Spinal cord (tissue), 10 donors: ENCODE data around the gene EPHA5. TPM values are rescaled to one million over a fixed set of nuclear protein-coding genes. Genes with fewer than 3 reads are reported as not detected.

Experiments
- DNase-seq, 6 donors: peaks; one replicate each; pipeline versions ENCODE4 v3.0.0 to v3.0.0-alpha.2; 2013 to 2015; ENCODE audit warnings: low spot score in 6 of 6, low read depth in 4 of 6
- H3K27ac ChIP-seq: one replicate; pipeline ENCODE4 v1.5.1; 2013; ENCODE audit warnings: low read depth, low read length, control low read depth
- H3K27me3 ChIP-seq: one replicate; pipeline ENCODE4 v1.6.1; 2013; ENCODE audit warnings: low read length; ENCODE audit not compliant: control insufficient read depth, insufficient read depth
- H3K36me3 ChIP-seq: one replicate; pipeline ENCODE4 v1.6.1; 2013; ENCODE audit warnings: low read length; ENCODE audit not compliant: control insufficient read depth, insufficient read depth
- H3K4me1 ChIP-seq: one replicate; pipeline ENCODE4 v1.6.1; 2013; ENCODE audit warnings: low read length; ENCODE audit not compliant: control insufficient read depth, insufficient read depth
- H3K4me3 ChIP-seq: one replicate; pipeline ENCODE4 v1.5.1; 2013; ENCODE audit warnings: low read depth, low read length, control low read depth
- H3K9me3 ChIP-seq: one replicate; pipeline ENCODE4 v1.6.1; 2013; ENCODE audit warnings: low read length; ENCODE audit not compliant: control insufficient read depth, insufficient read depth
- WGBS: methylation state at CpG from one replicate; pipeline ENCODE4 v1.1.5; 2013; ENCODE audit warnings: missing lambda C conversion rate; ENCODE audit not compliant: insufficient coverage; 5-methylcytosine and 5-hydroxymethylcytosine counted together
- polyA plus RNA-seq, 2 donors: library from polyadenylated mRNA; unstranded; fragments of 120-200 nt; gene quantifications; one replicate each; pipeline ENCODE4 v1.2.1, GENCODE V29; 2013; ENCODE audit not compliant: insufficient read length in 2 of 2
- total RNA-seq, 2 donors: library from RNA; depleted of rRNA in 1 of 2; stranded (reverse); fragments of 120-200 nt in 1 of 2; fragments of >200 nt in 1 of 2; gene quantifications; one replicate each; pipeline versions ENCODE4 v1.2.3 to v1.2.4, GENCODE V29; 2013 to 2014
- donor health status: healthy.

Gene EPHA5
- total and polyA plus RNA-seq, 4 donors: 14.1 to 35.4 (median 21.6) TPM

GRCh38 chr4:65370709-65371108 is 299.6 kb downstream of the EPHA5 start:
- Histone ChIP-seq H3K27me3 (no peaks in the 10 kb centered on the region), H3K9me3 (no peaks in the 10 kb centered on the region), H3K27ac (no peak overlapping the region), H3K4me1 (no peaks in the 10 kb centered on the region), H3K4me3 (no peak overlapping the region), H3K36me3 (no peaks in the 10 kb centered on the region)
- 100% methylated on average over 2 of the region's 3 CpGs for WGBS
- DNase-seq: no peak

DNA sequence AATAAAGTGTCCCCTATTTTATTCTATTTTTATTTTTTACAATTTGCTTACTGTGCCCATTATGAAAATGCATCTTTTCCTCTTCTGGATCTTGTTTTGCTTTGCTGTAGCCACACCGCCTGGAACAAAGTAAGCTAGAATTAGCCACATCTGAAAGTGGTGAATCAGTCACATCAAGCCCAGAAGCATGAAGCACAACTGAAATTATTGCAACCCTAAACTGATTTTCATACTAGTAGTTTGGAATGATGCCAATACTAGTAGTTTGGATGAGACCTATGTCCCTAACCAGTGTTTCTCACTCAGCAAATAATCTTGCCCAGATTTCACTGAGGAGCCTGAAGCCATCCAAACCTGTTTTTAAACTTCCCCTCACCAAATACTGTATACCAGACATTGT is 303.0 kb downstream of the EPHA5 start:
- Histone ChIP-seq H3K27ac (no peak overlapping the region), H3K36me3 (no peaks in the 10 kb centered on the region), H3K4me1 (no peaks in the 10 kb centered on the region), H3K9me3 (no peaks in the 10 kb centered on the region), H3K27me3 (no peaks in the 10 kb centered on the region), H3K4me3 (no peak overlapping the region)
- peak in 1 of 6 donors; percentile 21 for DNase-seq
- no CpG with 5 or more reads among the region's 1 CpG for WGBS

DNA sequence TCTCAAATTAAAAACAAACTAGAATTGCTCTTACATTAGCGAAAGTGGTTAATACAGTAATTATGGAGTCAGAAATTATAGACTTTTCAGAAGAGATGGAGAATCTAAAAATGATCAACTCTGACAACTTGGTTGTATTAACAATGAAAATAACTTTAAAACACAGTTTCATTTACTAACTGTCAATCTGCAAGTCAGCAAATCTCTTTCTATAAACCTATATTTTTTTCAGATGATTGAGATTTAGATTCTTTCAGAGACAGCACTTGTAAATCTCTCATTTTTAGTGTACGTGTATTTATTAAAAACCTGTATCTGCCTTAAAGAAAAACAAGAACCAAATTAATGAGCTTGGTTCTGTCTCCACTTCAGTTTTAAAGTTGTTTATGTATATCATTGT is 311.4 kb downstream of the EPHA5 start:
- Histone ChIP-seq H3K27me3 (no peaks in the 10 kb centered on the region), H3K27ac (no peak overlapping the region), H3K36me3 (no peaks in the 10 kb centered on the region), H3K4me3 (no peak overlapping the region), H3K9me3 (no peaks in the 10 kb centered on the region), H3K4me1 (no peaks in the 10 kb centered on the region)
- no peak for DNase-seq
- WGBS: no CpG with 5 or more reads among the region's 2 CpGs

- H3K36me3 ChIP-seq: no peaks in the 10 kb centered on the region
- H3K27me3 ChIP-seq: no peaks in the 10 kb centered on the region
- no peak overlapping the region for H3K4me3 ChIP-seq
- H3K9me3 ChIP-seq: no peaks in the 10 kb centered on the region
- H3K27ac ChIP-seq: no peak overlapping the region
- no peaks in the 10 kb centered on the region for H3K4me1 ChIP-seq
- WGBS: no CpG with 5 or more reads among the region's 1 CpG
- DNase-seq: no peak
Measured at GRCh38 chr4:65353098-65353497, 317.2 kb downstream of the EPHA5 start.

DNA sequence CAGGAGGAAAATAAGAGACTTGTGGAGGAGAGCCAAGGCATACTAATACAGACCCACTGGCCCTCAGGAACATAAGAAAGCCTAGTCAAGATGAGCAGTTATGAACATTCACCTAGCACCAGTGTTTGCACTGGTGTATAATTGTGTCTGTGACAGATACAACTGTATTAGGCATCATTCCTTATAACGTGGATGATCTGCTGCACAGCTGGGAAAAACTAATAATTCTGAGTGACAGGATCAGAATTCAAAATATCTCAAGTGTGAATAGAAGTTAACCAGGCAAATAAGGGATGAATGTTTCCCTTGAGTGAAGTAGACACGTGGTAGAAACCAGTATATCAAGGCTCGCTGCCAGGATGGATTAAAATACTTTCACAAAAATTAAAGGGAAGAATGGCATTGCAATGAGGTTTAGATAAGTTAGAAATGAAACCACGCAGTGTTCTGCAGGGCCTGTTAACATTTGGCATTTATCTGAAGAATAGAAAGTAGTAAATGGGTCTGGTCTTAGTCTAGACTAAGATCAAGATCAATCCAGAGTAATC is 325.9 kb downstream of the EPHA5 start:
- Histone ChIP-seq H3K4me3 (no peak overlapping the region), H3K36me3 (no peaks in the 10 kb centered on the region), H3K4me1 (no peaks in the 10 kb centered on the region), H3K9me3 (no peaks in the 10 kb centered on the region), H3K27me3 (no peaks in the 10 kb centered on the region), H3K27ac (no peak overlapping the region)
- 71% methylated on average over 1 of the region's 4 CpGs for WGBS
- DNase-seq: peak in 1 of 6 donors; percentile 42

- Histone ChIP-seq H3K27me3 (no peaks in the 10 kb centered on the region), H3K4me3 (no peak overlapping the region), H3K36me3 (no peaks in the 10 kb centered on the region), H3K4me1 (no peaks in the 10 kb centered on the region), H3K27ac (no peak overlapping the region), H3K9me3 (no peaks in the 10 kb centered on the region)
- no CpG with 5 or more reads among the region's 1 CpG for WGBS
- no peak for DNase-seq
Measured at GRCh38 chr4:65343342-65343741, 326.9 kb downstream of the EPHA5 start.

DNA sequence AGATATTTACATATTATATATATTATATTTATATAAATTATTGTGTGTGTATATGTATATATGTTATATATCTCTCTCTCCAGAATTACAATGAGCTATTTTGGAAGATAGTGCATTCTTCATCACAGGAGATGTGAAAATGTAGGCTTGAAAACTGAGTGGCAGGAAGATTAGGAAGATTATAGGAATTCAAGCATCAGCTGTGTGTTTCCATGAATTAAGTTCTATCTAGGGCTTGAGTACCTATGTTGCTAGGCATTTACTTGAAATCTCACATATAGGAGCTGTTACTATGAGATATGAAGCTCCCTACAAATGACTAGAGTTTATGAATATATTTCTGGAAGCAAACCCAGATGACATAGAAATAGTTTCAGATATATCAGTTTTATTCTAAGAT is 328.7 kb downstream of the EPHA5 start:
- Histone ChIP-seq H3K9me3 (no peaks in the 10 kb centered on the region), H3K36me3 (no peaks in the 10 kb centered on the region), H3K27me3 (no peaks in the 10 kb centered on the region), H3K4me3 (no peak overlapping the region), H3K27ac (no peak overlapping the region), H3K4me1 (no peaks in the 10 kb centered on the region)
- no peak for DNase-seq

DNA sequence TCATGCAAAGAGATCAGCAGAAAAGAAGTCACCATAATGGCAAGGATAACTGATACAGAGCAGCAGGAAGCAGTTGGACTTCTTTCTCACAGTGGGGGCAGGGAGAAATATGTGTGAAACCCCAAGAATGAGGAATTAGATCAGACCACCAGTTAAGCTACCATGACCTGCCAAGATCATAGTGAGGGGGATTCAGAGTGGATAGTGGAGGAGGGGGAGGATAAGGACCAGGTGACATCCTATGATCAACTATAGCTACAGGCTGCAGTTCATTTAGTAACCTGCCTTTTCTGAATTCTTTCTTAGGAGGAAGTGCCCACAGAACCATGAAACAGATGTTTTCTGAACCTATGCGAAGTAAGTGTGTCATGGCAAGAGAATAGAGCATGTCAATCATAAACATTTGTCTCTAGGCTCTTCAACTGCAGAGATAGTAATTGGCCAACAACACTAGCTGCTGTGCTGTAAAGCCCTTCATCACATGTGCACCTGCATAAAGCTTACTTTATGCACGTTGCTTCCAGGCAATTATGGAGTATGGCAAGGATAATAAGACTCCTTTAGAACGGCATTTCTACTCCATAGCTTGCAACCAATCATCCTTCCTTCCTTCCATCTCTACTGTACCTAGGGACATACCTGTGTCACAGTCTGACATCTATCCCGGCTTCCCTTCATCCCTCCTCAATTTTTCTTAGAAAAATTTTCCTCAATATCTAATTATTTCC is 329.7 kb downstream of the EPHA5 start:
- Histone ChIP-seq H3K27ac (no peak overlapping the region), H3K9me3 (no peaks in the 10 kb centered on the region), H3K27me3 (no peaks in the 10 kb centered on the region), H3K4me1 (no peaks in the 10 kb centered on the region), H3K4me3 (no peak overlapping the region), H3K36me3 (no peaks in the 10 kb centered on the region)
- WGBS: 78% methylated on average over 3 of the region's 4 CpGs
- DNase-seq: no peak

- DNase-seq: no peak
- no peaks in the 10 kb centered on the region for H3K36me3 ChIP-seq
- H3K27ac ChIP-seq: no peak overlapping the region
- no peaks in the 10 kb centered on the region for H3K27me3 ChIP-seq
- H3K4me1 ChIP-seq: no peaks in the 10 kb centered on the region
- no CpG with 5 or more reads among the region's 1 CpG for WGBS
- H3K9me3 ChIP-seq: no peaks in the 10 kb centered on the region
- H3K4me3 ChIP-seq: no peak overlapping the region
Measured at GRCh38 chr4:65337371-65337770, 332.9 kb downstream of the EPHA5 start.

DNA sequence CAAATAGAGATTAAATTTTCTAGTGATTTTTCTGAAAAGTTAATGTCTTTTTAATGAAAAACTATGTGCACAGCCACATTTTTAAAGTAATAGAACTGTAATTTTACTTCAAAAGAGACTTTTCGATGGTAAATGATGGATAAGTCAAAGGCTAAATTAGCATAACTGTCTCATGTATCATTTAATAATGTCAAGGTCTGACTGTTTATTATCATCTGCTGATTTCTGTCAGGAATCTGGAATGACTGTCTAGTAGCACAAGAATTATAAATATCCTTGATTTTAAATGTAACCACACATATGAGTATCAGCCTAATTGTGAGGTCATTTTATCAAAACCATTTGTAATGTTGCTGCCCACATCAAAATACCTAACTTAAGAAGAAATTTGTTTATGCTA is 333.8 kb downstream of the EPHA5 start:
- no peak overlapping the region for H3K27ac ChIP-seq
- no peaks in the 10 kb centered on the region for H3K27me3 ChIP-seq
- H3K36me3 ChIP-seq: no peaks in the 10 kb centered on the region
- no peaks in the 10 kb centered on the region for H3K4me1 ChIP-seq
- DNase-seq: no peak
- no peaks in the 10 kb centered on the region for H3K9me3 ChIP-seq
- WGBS: no CpG with 5 or more reads among the region's 1 CpG
- no peak overlapping the region for H3K4me3 ChIP-seq
